ENCODE results near the gene KCNMB1. TPM values are rescaled to one million over a fixed set of nuclear protein-coding genes. Genes with fewer than 3 reads are reported as not detected.

KCNMB1 gene
- total RNA-seq, 4 donors from 2014 or later = 0.22 to 1.8 (median 1.1) TPM

DNA sequence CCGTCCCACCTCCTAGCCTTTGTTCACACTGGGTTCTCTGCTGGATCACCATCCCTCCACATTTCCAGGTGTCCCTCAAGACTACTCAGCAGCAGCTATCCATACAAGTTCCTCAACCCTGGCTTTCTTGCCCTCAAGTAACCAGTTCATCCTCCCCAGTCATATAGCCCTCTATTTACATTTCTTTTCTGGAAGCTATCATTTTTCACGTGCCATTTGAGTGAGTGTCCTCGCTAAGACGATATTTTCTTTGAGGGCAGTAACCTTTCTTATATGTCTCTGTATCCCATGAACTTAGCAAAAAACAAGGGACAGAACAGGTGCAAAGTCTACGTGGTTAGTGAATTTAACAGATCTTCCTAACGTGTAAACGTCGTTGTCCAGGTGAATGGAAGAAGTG lies 29.6 kb upstream of the KCNMB1 start:
- TF ChIP-seq EP300 (IDR thresholded peaks at IDR 0.05) (no peak), CTCF (IDR thresholded peaks at IDR 0.05) (no peak), POLR2A (IDR thresholded peaks at IDR 0.05) (no peak)
- Histone ChIP-seq H3K4me1 (peaks cover 0 to 16% (median 0%) of the 10 kb centered on the region in 4 donors), H3K9me3 (no peaks in the 10 kb centered on the region), H3K27ac (no peak overlapping the region), H3K4me3 (no peak overlapping the region), H3K27me3 (no peaks in the 10 kb centered on the region), H3K36me3 (no peaks in the 10 kb centered on the region)
- DNase-seq (ENCODE audit: low spot score in 2 of 2) = no peak
- 89 to 90% methylated on average over 8 of the region's 8 CpGs for WGBS, 2 donors

DNA sequence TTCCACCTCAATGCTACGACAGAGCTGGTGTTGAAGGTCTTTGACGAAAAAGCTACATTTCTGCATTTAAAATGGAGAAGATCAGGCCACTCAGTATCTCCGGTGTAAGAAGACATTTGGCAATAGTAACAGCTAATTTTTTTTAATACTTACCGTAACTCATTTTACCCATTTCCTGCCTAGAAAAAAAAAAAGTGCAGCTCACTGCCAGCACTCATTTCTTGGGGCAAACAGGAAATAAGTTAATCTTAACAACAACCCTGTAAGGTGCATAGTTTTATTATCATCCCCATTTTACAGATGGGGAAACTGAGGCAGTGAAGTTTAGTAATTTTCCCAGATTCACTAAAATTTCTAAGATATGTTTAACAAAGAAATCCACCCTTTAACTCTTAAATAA lies 27.4 kb upstream of the KCNMB1 start:
- Histone ChIP-seq H3K36me3 (no peaks in the 10 kb centered on the region), H3K4me1 (peaks cover 0 to 11% (median 0%) of the 10 kb centered on the region in 4 donors), H3K27ac (no peak overlapping the region), H3K4me3 (no peak overlapping the region), H3K27me3 (no peaks in the 10 kb centered on the region), H3K9me3 (no peaks in the 10 kb centered on the region)
- 72 to 84% methylated on average over 4 of the region's 4 CpGs for WGBS, 2 donors
- no peak for DNase-seq (ENCODE audit: low spot score in 2 of 2)
- TF ChIP-seq EP300 (IDR thresholded peaks at IDR 0.05) (no peak), CTCF (IDR thresholded peaks at IDR 0.05) (no peak), POLR2A (IDR thresholded peaks at IDR 0.05) (no peak)

DNA sequence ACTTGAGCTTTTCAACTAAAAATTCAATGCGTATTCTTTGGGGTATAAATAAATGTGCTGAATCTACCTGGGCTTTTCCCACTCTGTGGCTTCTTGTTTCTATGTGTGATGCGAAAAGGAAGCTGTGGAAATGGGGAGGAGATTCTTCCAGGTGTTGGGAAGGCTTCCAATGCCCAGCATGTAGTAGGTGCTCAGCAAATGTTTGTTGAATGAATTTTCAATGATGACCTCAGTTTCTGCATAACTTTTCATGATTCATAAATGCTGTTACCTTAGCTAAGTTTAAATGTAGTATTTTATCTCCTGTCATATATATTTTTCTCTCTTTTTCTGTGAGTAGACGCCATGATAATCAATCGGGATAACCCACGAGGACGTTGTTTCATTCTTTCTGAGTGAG lies 25.6 kb upstream of the KCNMB1 start:
- Histone ChIP-seq H3K4me3 (no peak overlapping the region), H3K4me1 (no peaks in the 10 kb centered on the region), H3K27ac (no peak overlapping the region), H3K9me3 (no peaks in the 10 kb centered on the region), H3K36me3 (no peaks in the 10 kb centered on the region), H3K27me3 (no peaks in the 10 kb centered on the region)
- TF ChIP-seq POLR2A (IDR thresholded peaks at IDR 0.05) = no peak
- TF ChIP-seq EP300 (IDR thresholded peaks at IDR 0.05) = no peak
- TF ChIP-seq CTCF (IDR thresholded peaks at IDR 0.05) = no peak
- 93 to 95% methylated on average over 6 of the region's 6 CpGs for WGBS, 2 donors
- DNase-seq (ENCODE audit: low spot score in 2 of 2) = no peak

GRCh38 chr5:170413897-170414296 lies 24.7 kb upstream of the KCNMB1 start:
- H3K4me3 ChIP-seq = no peak overlapping the region
- H3K36me3 ChIP-seq = no peaks in the 10 kb centered on the region
- 79 to 87% methylated on average over 3 of the region's 3 CpGs for whole genome bisulfite sequencing, 2 donors
- no peaks in the 10 kb centered on the region for H3K27me3 ChIP-seq
- no peak for TF ChIP-seq CTCF (IDR thresholded peaks at IDR 0.05)
- no peak for TF ChIP-seq POLR2A (IDR thresholded peaks at IDR 0.05)
- no peak for TF ChIP-seq EP300 (IDR thresholded peaks at IDR 0.05)
- no peak overlapping the region for H3K27ac ChIP-seq
- H3K9me3 ChIP-seq = no peaks in the 10 kb centered on the region
- DNase-seq (ENCODE audit: low spot score in 2 of 2) = no peak
- H3K4me1 ChIP-seq = peaks cover 0 to 1% (median 0%) of the 10 kb centered on the region in 4 donors

GRCh38 chr5:170411100-170411499 lies 21.9 kb upstream of the KCNMB1 start:
- no peak for DNase-seq (ENCODE audit: low spot score in 2 of 2)
- Histone ChIP-seq H3K27ac (no peak overlapping the region), H3K36me3 (no peaks in the 10 kb centered on the region), H3K9me3 (no peaks in the 10 kb centered on the region), H3K27me3 (no peaks in the 10 kb centered on the region), H3K4me1 (peaks cover 0 to 4% (median 0%) of the 10 kb centered on the region in 4 donors), H3K4me3 (no peak overlapping the region)
- 93% methylated on average over 3 of the region's 3 CpGs for WGBS, 2 donors
- no peak for TF ChIP-seq POLR2A (IDR thresholded peaks at IDR 0.05)
- no peak for TF ChIP-seq CTCF (IDR thresholded peaks at IDR 0.05)
- TF ChIP-seq EP300 (IDR thresholded peaks at IDR 0.05) = no peak
